ENCODE results near the gene BCLAF1. TPM values are rescaled to one million over a fixed set of nuclear protein-coding genes. Genes with fewer than 3 reads are reported as not detected.

Gene BCLAF1, protein sequence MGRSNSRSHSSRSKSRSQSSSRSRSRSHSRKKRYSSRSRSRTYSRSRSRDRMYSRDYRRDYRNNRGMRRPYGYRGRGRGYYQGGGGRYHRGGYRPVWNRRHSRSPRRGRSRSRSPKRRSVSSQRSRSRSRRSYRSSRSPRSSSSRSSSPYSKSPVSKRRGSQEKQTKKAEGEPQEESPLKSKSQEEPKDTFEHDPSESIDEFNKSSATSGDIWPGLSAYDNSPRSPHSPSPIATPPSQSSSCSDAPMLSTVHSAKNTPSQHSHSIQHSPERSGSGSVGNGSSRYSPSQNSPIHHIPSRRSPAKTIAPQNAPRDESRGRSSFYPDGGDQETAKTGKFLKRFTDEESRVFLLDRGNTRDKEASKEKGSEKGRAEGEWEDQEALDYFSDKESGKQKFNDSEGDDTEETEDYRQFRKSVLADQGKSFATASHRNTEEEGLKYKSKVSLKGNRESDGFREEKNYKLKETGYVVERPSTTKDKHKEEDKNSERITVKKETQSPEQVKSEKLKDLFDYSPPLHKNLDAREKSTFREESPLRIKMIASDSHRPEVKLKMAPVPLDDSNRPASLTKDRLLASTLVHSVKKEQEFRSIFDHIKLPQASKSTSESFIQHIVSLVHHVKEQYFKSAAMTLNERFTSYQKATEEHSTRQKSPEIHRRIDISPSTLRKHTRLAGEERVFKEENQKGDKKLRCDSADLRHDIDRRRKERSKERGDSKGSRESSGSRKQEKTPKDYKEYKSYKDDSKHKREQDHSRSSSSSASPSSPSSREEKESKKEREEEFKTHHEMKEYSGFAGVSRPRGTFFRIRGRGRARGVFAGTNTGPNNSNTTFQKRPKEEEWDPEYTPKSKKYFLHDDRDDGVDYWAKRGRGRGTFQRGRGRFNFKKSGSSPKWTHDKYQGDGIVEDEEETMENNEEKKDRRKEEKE
- 52.6 to 97.9 TPM (median 73.4 TPM) in 5 replicates for total RNA-seq (2022; extraction: Qiagen RNA extraction; ENCODE audit: low read depth)

DNA sequence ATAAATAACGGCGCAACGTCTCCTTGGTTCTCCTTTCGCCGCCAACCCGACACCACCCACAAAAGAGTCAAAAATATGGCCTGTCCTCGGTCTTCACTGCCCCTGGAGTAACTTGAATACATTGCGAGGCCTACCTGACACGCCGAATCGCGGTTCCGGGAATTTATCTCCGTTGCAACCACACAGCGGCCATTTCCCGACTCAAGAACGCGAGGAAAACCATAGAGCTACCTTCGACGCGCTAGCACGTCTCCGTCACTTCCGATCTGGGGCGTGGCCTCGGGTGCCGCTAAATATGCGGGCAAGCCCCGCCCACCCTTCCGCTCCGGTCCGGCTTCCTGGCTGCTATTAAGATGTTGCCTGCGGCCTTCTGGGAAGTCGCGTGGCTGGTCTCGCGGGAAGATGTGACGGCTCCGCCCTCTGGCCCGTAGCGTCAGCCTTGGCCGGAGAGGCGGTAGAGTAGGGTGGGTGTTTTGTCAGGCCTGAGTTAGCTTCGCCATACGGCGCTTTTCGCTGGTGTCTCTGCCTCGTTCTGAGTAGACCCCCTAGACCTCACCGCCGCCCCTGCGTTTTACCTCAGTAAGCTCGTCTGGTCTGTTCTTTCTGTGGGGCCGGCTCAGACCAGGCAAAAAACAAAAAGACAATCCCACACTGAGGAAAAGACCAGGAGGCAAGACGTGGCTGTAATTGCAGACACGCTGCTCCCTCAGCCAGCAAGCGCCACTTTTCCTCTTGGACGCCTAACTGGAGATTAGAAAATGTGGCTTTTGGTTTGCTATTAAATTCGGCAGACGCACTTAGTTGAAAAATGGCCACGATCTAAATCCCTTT is at the start of gene BCLAF1:
BCLAF1 (minus strand) TSS at position 268 of the 831 bp plus-strand sequence. CDS start 9,980 bp downstream, outside the sequence.

DNA sequence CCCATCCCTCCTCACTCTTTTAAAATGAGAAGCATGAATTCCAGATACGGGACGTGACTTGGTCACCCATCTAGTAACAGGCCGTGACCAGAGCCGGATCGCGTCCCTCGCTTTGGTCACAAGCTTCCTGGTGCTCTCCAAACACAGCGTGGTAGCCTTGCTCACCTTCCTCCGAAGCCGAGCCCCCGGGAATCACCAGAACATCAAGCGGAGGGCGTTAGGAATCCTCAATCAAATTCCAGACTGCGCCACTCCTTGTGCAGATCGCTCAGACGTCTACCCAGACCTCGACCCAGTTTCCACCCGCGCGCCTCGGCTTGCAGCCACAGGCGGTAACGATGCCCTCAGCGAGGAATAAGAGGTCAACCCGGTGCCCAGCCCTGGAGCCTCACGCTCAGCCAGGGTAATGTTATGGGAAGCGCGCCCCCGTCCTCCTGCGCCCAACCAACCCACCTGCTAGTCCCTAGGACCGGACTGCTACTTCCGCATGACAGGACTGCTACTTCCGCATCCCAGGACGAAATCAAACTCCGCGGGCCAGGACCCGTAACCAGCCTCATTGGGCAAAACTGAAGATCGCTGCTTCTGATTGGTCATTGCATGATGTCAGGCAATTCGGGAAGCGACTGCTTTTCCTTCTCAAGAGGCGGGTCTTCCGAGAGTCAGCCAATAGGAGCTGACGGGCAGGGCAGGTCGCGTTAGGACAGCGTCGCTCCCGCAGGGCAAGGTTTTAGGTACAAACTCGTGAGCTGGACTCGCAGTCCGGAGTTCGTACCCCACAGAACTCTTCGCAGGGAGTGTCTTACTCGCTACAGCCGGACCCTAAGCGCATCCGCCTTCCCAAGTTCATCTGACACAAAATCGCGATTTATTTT is 39.6 kb downstream of the BCLAF1 start, which contains the start of gene MTFR2:
MTFR2 (minus strand) TSS at position 501 of the 875 bp plus-strand sequence. CDS start 1,212 bp downstream, outside the sequence.

Other genes starting within 250 kb of the BCLAF1 start
- gene MTFR2, start 39.5 kb downstream of the BCLAF1 start, total RNA-seq (2022; extraction: Qiagen RNA extraction; ENCODE audit: low read depth): 9.9 to 12.2 TPM (median 11.5 TPM) in 5 replicates